DOHH2 (cell line): ENCODE results near the gene HPS3.

ENCODE experiments used
- EZH2phosphoT487 ChIP-seq: fragments of 200-600 bp; sonication (generic); IDR thresholded peaks from 2 replicates; pipeline ENCODE4 v1.6.1; 2017; ENCODE audit warnings: borderline replicate concordance, mild to moderate bottlenecking, antibody characterized with exemption, low read length, moderate library complexity, mixed read lengths
- TF ChIP-seq, protein P1 (sequence below): fragments of 200-600 bp; sonication (generic); IDR thresholded peaks from one replicate; pipeline ENCODE4 v1.5.1; 2014; ENCODE audit warnings: antibody characterized with exemption, mild to moderate bottlenecking, low read depth, low read length; ENCODE audit not compliant: poor library complexity, severe bottlenecking

DNA sequence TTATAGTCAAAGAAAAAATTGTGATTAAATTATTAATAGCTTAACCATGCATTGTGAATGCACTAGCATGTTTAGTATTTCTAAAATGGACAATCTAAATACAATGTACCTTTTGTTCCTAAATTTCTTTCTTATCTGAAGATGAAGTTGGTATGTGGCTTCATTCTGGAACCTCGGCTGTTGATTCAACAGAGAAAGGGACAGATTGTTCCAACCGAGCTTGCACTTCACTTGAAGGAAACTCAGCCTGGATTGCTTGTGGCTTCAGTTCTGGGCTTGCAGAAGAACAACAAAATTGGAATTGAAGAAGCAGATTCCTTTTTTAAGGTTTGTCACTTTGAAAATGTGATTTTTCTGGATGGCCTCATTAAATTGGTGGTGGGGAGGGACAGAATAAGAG, 32.6 kb downstream of the HPS3 start:
- TF ChIP-seq, protein P1, sequence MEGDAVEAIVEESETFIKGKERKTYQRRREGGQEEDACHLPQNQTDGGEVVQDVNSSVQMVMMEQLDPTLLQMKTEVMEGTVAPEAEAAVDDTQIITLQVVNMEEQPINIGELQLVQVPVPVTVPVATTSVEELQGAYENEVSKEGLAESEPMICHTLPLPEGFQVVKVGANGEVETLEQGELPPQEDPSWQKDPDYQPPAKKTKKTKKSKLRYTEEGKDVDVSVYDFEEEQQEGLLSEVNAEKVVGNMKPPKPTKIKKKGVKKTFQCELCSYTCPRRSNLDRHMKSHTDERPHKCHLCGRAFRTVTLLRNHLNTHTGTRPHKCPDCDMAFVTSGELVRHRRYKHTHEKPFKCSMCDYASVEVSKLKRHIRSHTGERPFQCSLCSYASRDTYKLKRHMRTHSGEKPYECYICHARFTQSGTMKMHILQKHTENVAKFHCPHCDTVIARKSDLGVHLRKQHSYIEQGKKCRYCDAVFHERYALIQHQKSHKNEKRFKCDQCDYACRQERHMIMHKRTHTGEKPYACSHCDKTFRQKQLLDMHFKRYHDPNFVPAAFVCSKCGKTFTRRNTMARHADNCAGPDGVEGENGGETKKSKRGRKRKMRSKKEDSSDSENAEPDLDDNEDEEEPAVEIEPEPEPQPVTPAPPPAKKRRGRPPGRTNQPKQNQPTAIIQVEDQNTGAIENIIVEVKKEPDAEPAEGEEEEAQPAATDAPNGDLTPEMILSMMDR = no peak
- no peak for TF ChIP-seq EZH2phosphoT487
